K562 (cell line): Measurements from ENCODE around the gene INPP5E. TPM values are rescaled to one million over a fixed set of nuclear protein-coding genes. Genes with fewer than 3 reads are reported as not detected.
A peak's percentile ranks its signal among the peaks of the same experiment; 100 is the strongest.

ENCODE experiments used
- CXXC5 ChIP-seq: fragments of 250-450 bp; sonication (Bioruptor Pico); IDR thresholded peaks from 2 replicates; pipeline ENCODE4 v1.8.0; 2022; ENCODE audit warnings: inconsistent platforms, mild to moderate bottlenecking, moderate library complexity
- FOXM1 ChIP-seq, 2 experiments: fragments of 450-650 bp in 1 of 2; sonication (generic) in 1 of 2; formaldehyde crosslinking in 1 of 2; IDR thresholded peaks; 2 replicates each; pipeline versions ENCODE4 v1.6.1 to v1.9.0; 2017 to 2022; ENCODE audit warnings: low read depth in 2 of 2, mild to moderate bottlenecking in 2 of 2, missing genetic modification reagents in 1 of 2, moderate library complexity in 1 of 2
- GABPB1 ChIP-seq: sonication (generic); formaldehyde crosslinking; IDR thresholded peaks from 2 replicates; pipeline ENCODE4 v1.8.0; 2022; ENCODE audit warnings: mild to moderate bottlenecking, missing genetic modification reagents
- PHF8 ChIP-seq: fragments of 200-600 bp; sonication (generic); IDR thresholded peaks from 2 replicates; pipeline ENCODE4 v1.6.1; 2012; ENCODE audit warnings: mixed run types, mild to moderate bottlenecking, inconsistent platforms, low read length, moderate library complexity, borderline replicate concordance
- POLR2B ChIP-seq: fragments of 450-650 bp; IDR thresholded peaks from 2 replicates; pipeline ENCODE4 v1.6.1; 2018; ENCODE audit warnings: low read depth; ENCODE audit not compliant: partially characterized antibody
- RCOR1 ChIP-seq, 2 experiments: IDR thresholded peaks; 2 replicates each; pipeline ENCODE4 v1.6.1; 2012; ENCODE audit warnings: low read depth in 2 of 2, low read length in 2 of 2, borderline replicate concordance in 1 of 2, improper control_type of control experiment in 1 of 2
- SMARCA4 ChIP-seq: fragments of 450-650 bp; IDR thresholded peaks from 2 replicates; pipeline ENCODE4 v1.6.1; 2016
- ZNF3 ChIP-seq: fragments of 250-450 bp; sonication (Bioruptor Pico); IDR thresholded peaks from 2 replicates; pipeline ENCODE4 v1.5.0; 2021; ENCODE audit warnings: mild to moderate bottlenecking, moderate library complexity
- ZNF436 ChIP-seq: fragments of 250-450, 450-650 bp; sonication (Bioruptor Pico); formaldehyde crosslinking; IDR thresholded peaks from 2 replicates; pipeline ENCODE4 v1.7.0; 2020; ENCODE audit warnings: mild to moderate bottlenecking
- polyA plus RNA-seq, 8 experiments: library from polyadenylated mRNA; depleted of rRNA in 4 of 8; stranded (reverse) in 5 of 8; unstranded in 3 of 8; fragments of >200 nt; fragmentation: Nextera tagmentation in 2 of 8; fragmentation: Illumina TruSeq in 1 of 8; extraction: Ambion mirVana in 2 of 8; extraction: Trizol in 1 of 8; gene quantifications; 2 replicates each; pipeline versions ENCODE4 v1.2.1 to v1.2.3, GENCODE V29; 2011 to 2014; ENCODE audit warnings: inconsistent platforms in 1 of 8, missing spikeins in 1 of 8
- total RNA-seq, 7 experiments: library from RNA; depleted of rRNA in 6 of 7; stranded (reverse); fragments of >200 nt in 6 of 7; fragmentation: Illumina TruSeq in 2 of 7; extraction: Trizol in 2 of 7; gene quantifications; 2 replicates each; pipeline versions ENCODE4 v1.2.1 to v1.2.3, GENCODE V29; 2011 to 2021; ENCODE audit warnings: low replicate concordance in 1 of 7
- TF ChIP-seq, protein P1 (sequence below): fragments of 450-650 bp; IDR thresholded peaks from 2 replicates; pipeline ENCODE4 v1.6.1; 2017; ENCODE audit warnings: antibody characterized with exemption
- TF ChIP-seq, protein P2 (sequence below): sonication (generic); formaldehyde crosslinking; IDR thresholded peaks from 2 replicates; pipeline ENCODE4 v1.5.0; 2020; ENCODE audit warnings: missing genetic modification reagents
- TF ChIP-seq, protein P3 (sequence below): fragments of 450-650 bp; IDR thresholded peaks from 2 replicates; pipeline ENCODE4 v1.6.1; 2016; ENCODE audit warnings: mild to moderate bottlenecking, moderate library complexity

INPP5E gene
- total and polyA plus RNA-seq, 9 of the 15 experiments (the other 6 are each of a cell fraction or from before 2014, with no cell fraction given): 0.38 to 17.4 (median 4.9) TPM

DNA sequence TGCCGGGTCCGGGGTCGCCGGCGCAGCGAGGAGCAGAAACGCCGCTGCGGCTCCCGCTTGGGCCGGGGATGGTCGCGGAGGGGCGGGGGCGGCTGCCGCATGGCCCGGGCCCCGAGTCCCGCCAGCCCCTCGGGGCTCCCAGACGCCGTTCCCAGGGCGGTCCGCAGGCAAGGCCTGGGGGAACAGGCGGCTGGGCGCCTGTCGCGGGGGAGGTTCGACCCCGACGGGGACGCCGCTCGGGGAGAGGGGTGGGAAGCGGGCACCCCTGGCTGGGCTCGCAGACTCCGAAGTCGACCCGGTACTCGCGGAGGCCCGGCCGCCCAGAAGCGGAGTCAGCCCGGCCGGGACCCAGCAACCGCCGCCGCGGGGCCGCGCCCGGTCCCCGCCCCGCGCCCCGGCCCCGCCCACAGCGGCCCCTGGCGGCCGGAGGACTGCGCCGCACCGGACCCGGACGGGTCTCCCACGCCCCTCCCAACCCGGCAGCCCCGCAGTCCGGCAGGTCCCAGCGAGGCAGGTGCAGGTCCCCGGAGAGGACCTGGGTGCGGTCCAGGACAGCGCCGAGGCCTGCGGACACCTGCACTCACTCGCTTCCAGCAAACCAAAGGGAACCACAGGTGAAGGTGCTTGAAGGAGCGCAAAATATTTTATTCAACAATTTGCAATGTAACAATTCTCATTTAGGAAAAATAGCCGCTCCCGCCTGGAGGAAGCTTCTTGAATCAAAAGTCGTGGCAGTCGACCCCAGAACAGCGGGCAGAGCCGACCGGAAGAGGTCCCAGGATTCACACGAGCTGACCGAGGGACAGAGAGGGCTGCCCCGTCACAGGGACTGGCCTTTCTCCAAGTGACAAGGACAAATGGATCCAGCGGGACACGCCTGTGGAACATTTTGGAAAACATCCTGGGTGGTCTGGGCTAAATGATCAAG, at the start of gene INPP5E (continued):
- TF ChIP-seq, protein P1, sequence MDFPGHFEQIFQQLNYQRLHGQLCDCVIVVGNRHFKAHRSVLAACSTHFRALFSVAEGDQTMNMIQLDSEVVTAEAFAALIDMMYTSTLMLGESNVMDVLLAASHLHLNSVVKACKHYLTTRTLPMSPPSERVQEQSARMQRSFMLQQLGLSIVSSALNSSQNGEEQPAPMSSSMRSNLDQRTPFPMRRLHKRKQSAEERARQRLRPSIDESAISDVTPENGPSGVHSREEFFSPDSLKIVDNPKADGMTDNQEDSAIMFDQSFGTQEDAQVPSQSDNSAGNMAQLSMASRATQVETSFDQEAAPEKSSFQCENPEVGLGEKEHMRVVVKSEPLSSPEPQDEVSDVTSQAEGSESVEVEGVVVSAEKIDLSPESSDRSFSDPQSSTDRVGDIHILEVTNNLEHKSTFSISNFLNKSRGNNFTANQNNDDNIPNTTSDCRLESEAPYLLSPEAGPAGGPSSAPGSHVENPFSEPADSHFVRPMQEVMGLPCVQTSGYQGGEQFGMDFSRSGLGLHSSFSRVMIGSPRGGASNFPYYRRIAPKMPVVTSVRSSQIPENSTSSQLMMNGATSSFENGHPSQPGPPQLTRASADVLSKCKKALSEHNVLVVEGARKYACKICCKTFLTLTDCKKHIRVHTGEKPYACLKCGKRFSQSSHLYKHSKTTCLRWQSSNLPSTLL: no peak
- 0 out of 2 replicates have a peak, but pooled peaks have one; percentile 31 for TF ChIP-seq GABPB1 (CRISPR knock-in tag)
- 0 out of 4 replicates have a peak, but pooled peaks of 1 of the 2 experiments have one; percentile 6 for TF ChIP-seq RCOR1 (IDR thresholded peaks at IDR 0.05; ENCODE audit: borderline replicate concordance in 1 of 2, low read depth in 2 of 2, low read length in 2 of 2)
- peak; percentile 67 for TF ChIP-seq CXXC5 (CRISPR knock-in tag)
- TF ChIP-seq, protein P2, sequence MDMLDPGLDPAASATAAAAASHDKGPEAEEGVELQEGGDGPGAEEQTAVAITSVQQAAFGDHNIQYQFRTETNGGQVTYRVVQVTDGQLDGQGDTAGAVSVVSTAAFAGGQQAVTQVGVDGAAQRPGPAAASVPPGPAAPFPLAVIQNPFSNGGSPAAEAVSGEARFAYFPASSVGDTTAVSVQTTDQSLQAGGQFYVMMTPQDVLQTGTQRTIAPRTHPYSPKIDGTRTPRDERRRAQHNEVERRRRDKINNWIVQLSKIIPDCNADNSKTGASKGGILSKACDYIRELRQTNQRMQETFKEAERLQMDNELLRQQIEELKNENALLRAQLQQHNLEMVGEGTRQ: no peak
- TF ChIP-seq POLR2B: peak; percentile 44
- TF ChIP-seq SMARCA4: no peak
- TF ChIP-seq ZNF436: no peak
- no peak for TF ChIP-seq ZNF3 (CRISPR knock-in tag)
- TF ChIP-seq, protein P3, sequence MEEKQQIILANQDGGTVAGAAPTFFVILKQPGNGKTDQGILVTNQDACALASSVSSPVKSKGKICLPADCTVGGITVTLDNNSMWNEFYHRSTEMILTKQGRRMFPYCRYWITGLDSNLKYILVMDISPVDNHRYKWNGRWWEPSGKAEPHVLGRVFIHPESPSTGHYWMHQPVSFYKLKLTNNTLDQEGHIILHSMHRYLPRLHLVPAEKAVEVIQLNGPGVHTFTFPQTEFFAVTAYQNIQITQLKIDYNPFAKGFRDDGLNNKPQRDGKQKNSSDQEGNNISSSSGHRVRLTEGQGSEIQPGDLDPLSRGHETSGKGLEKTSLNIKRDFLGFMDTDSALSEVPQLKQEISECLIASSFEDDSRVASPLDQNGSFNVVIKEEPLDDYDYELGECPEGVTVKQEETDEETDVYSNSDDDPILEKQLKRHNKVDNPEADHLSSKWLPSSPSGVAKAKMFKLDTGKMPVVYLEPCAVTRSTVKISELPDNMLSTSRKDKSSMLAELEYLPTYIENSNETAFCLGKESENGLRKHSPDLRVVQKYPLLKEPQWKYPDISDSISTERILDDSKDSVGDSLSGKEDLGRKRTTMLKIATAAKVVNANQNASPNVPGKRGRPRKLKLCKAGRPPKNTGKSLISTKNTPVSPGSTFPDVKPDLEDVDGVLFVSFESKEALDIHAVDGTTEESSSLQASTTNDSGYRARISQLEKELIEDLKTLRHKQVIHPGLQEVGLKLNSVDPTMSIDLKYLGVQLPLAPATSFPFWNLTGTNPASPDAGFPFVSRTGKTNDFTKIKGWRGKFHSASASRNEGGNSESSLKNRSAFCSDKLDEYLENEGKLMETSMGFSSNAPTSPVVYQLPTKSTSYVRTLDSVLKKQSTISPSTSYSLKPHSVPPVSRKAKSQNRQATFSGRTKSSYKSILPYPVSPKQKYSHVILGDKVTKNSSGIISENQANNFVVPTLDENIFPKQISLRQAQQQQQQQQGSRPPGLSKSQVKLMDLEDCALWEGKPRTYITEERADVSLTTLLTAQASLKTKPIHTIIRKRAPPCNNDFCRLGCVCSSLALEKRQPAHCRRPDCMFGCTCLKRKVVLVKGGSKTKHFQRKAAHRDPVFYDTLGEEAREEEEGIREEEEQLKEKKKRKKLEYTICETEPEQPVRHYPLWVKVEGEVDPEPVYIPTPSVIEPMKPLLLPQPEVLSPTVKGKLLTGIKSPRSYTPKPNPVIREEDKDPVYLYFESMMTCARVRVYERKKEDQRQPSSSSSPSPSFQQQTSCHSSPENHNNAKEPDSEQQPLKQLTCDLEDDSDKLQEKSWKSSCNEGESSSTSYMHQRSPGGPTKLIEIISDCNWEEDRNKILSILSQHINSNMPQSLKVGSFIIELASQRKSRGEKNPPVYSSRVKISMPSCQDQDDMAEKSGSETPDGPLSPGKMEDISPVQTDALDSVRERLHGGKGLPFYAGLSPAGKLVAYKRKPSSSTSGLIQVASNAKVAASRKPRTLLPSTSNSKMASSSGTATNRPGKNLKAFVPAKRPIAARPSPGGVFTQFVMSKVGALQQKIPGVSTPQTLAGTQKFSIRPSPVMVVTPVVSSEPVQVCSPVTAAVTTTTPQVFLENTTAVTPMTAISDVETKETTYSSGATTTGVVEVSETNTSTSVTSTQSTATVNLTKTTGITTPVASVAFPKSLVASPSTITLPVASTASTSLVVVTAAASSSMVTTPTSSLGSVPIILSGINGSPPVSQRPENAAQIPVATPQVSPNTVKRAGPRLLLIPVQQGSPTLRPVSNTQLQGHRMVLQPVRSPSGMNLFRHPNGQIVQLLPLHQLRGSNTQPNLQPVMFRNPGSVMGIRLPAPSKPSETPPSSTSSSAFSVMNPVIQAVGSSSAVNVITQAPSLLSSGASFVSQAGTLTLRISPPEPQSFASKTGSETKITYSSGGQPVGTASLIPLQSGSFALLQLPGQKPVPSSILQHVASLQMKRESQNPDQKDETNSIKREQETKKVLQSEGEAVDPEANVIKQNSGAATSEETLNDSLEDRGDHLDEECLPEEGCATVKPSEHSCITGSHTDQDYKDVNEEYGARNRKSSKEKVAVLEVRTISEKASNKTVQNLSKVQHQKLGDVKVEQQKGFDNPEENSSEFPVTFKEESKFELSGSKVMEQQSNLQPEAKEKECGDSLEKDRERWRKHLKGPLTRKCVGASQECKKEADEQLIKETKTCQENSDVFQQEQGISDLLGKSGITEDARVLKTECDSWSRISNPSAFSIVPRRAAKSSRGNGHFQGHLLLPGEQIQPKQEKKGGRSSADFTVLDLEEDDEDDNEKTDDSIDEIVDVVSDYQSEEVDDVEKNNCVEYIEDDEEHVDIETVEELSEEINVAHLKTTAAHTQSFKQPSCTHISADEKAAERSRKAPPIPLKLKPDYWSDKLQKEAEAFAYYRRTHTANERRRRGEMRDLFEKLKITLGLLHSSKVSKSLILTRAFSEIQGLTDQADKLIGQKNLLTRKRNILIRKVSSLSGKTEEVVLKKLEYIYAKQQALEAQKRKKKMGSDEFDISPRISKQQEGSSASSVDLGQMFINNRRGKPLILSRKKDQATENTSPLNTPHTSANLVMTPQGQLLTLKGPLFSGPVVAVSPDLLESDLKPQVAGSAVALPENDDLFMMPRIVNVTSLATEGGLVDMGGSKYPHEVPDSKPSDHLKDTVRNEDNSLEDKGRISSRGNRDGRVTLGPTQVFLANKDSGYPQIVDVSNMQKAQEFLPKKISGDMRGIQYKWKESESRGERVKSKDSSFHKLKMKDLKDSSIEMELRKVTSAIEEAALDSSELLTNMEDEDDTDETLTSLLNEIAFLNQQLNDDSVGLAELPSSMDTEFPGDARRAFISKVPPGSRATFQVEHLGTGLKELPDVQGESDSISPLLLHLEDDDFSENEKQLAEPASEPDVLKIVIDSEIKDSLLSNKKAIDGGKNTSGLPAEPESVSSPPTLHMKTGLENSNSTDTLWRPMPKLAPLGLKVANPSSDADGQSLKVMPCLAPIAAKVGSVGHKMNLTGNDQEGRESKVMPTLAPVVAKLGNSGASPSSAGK: no peak
- TF ChIP-seq FOXM1 (IDR thresholded peaks at IDR 0.05; ENCODE audit: low read depth): no peak
- no peak for TF ChIP-seq FOXM1 (CRISPR knock-in tag; IDR thresholded peaks at IDR 0.05; ENCODE audit: low read depth)
- peak; percentile 64; the same call in 1 of the 2 replicates for TF ChIP-seq PHF8
